NCI-H774 (cell line): ENCODE measurements around the gene PSG4.
"Not testable (repeated sequence)": the region's sequence is repeated elsewhere in the genome, so short reads cannot be mapped to it uniquely, and the experiment has no call there.

Experiments
- DNase-seq: peaks from one replicate; lab custom pipeline; 2025; lab: John Stamatoyannopoulos, UW

PSG4 gene

DNA sequence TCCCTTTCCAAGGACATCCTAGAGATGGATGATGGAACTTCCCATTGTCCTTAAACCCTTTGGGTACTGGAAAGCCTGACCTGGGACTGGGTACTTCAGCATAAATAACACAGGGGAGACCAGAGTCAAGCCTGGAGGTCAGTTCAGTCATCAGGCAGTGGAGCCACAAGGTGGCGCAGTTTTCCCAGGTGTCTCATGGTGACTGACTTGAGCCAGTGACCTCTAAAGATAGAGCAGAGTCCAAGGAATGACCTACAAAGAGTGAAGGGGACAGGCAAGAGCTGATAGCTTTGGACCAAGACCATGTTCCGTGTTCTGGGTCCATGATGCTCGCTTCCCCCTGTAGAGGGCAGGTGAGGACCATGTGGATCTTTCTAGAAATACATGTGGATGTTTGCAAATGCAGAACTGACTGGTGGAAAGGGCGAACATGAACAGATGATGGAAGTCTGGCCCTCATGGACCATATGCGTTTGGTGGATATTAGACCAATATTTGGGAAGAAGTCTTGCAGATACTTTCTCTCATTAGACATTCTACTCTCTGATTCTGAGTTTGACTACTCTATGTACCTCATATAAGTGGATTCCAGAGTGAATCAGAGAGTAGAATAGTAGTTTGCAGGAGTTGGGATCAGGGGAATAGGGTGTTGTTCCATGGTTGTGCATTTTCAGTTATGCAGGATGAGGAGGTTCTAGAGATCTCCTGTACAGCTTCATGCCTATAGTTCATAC lies 6.6 kb downstream of the PSG4 start:
- DNase-seq, result not testable (repeated sequence)

DNA sequence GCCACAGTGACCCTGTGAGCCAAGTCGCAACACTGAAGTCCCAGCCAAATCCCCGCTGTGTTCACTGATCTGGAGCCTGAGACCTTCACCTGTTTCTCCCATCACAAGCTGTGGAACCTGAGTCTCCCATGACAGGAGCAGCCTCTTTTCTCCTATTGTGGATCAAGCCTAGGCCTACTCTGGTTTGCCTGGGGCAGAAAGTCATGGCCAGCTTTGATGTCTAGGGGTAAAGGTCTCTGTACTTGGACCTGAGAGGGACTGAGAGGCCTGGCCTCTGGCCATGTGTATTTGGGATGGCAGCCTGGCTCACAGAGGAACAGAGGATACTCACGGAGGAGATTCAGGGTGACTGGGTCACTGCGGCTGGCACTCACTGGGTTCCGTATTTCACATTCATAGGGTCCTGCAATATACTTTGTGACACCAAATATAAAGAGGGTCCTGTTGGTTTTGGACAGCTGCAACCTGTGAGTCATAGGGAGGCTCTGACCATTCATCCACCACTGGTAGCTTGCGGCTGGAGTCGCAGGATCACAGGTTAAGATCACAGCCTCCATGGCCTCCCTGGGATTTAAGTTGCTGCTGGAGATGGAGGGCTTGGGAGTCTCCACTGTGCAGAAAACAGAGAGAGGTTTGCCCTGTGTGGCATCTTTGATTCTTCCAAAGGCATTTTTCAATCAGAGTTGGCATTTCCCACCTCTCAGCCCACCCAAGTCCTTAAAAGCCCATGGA lies 7.6 kb downstream of the PSG4 start:
- DNase-seq, result not testable (repeated sequence)

DNA sequence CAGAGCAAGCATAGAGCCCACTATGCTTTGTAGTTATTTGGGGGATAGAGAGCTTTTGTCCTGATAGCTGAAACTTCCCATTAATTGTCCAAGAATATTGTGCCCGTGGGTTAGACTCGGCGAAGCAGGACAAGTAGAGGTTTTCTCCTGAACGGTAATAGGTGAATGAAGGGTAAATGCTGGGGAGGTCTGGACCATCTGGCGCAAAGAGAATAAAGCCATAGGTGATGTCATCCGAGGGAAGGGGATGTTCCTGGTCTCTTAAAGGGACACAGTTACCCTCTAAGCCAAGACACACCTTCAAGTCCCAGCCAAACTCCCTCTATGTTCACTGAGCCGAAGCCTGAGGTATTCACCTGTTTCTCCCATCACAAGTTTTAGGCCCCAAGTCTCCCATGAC lies 11.0 kb downstream of the PSG4 start:
- DNase-seq, result not testable (repeated sequence)

DNA sequence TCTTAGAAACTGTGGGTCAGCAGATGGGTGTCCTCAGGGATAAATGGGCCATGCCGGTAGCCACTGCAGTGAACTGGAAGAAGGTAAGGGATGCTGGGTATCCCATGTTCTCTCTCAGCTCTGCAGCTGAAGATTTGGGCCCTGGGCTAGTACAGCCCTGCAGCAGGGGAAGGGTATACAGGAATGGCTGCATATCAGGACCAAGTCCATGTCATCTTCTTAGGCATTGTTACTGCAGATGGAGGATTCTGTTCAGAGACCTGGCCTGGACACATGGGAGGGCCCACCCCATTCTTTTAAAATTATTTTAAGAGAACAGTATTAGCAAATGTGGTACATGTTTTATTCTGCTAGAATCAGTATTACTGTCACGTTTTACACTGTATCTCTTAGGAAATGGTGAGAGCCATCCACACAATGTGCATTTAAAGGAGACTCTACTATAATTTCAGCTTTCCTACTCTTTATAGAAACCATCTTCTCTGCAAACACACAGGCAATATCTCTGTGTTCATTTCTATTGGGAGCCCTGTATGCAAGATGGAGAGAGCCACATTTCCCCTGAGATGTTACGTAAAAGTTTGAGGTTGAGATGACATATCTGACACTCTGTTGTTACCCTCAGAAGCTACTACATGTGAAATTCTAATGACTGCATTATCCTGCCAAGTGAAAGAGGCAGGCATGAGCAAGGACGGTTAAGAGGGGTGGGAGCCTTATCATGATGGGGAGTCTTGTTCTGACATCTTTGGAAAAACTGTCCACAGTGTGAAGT lies 12.9 kb downstream of the PSG4 start:
- DNase-seq, result not testable (repeated sequence)

DNA sequence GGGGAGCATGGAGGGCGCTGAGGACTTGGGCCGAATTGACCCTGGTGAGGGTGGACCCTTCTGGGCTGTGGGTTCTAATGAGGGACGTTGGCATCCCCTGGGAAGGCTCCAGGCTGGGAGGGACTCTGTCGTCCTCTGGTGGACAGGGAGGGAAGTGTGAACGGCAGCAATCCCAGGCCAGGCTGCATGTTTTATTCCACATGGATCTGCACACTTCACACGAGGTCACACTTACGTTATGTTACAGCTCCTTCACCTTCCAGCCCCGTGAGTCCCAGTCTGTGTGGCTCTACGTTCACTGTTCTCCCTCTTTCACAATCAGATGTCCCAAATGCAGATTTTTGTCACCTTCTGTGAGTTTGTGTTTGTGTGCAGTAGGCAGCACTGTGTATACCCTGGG lies 17.3 kb downstream of the PSG4 start:
- not testable (repeated sequence) for DNase-seq

DNA sequence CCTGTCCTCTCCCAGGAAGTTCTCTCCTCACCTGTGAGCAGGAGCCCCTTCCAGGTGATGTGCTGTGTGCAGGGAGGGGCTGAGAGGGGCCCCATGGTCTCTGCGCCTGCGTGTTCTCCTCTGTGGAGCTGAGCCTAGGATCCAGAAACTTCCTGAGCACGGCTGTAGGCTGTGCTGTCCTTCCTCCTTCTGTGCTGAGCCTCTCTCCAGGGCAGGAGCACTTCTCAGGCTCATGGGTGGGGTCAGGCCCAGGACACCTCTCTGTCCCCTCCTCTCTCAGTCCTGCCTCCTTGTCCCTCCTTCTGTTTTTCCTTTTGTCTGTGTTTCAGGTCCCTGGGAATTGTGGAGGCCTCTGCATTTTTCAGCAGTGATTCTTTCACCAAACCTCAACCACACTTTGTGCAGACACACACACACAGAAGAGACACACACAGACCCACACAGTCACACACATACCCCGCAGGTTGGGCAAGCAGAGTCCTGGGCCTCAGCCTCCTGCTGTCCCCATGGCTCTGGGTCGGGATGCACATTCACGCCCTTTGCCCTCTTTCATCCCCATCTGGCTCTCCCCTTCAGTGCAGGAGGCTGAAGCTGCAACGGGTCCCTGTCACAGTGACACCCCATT lies 19.0 kb downstream of the PSG4 start, which contains the start of gene PSG5:
TSS of gene PSG5 (minus strand) at position 226 of the 625 bp plus-strand sequence. CDS start at position 95, 131 bp downstream.
- not testable (repeated sequence) for DNase-seq

DNA sequence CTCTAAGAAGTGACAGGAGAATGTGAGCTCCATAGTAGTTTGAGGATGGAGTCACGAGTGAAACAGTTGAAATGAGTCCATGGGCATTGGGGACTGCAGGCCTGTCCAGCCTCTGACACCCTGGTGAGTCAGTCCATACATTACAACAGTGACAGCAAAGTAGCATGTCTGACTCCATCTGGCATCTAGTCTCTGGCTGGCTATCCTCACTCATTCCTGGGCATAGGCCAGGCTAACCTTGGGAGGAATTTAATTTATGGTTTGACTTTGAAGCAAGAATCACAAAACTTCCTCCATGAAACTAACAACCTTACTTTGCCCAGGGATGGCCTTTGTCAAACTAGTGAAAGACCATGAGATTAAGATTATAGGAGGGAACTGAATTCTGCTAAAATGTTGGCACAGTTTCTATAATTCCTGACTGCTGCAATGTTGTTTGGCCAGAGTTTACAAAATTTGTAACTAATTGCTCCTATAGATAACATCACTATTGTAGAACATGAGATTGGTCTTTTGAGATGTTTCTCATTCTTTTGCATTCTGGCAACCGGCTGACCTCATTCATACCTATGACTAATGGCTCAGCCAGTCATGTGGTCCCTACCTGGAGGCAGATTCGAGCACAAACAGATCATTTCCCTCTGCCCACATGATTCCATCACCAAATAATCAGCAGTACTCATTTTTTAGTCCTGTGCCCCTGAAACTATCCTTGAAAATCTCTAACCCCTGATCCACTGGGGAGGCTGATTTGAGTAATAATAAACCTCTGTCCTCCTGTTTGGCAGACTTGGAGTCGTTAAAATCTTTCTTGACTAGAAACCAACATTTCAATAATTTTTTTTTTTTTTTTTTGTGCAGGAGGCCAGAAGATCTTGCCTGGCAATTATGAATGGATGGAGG lies 23.3 kb downstream of the PSG4 start:
- not testable (repeated sequence) for DNase-seq

DNA sequence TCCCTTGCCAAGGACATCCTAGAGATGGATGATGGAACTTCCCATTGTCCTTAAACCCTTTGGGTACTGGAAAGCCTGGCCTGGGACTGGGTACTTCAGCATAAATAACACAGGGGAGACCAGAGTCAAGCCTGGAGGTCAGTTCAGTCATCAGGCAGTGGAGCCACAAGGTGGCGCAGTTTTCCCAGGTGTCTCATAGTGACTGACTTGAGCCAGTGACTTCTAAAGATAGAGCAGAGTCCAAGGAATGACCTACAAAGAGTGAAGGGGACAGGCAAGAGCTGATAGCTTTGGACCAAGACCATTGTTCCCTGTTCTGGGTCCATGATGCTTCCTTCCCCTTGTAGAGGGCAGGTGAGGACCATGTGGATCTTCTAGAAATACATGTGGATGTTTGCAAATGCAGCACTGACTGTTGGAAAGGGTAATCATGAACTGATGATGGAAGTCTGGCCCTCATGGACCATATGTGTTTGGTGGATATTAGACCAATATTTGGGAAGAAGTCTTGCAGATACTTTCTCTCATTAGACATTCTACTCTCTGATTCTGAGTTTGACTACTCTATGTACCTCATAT lies 25.8 kb downstream of the PSG4 start:
- DNase-seq, result not testable (repeated sequence)

DNA sequence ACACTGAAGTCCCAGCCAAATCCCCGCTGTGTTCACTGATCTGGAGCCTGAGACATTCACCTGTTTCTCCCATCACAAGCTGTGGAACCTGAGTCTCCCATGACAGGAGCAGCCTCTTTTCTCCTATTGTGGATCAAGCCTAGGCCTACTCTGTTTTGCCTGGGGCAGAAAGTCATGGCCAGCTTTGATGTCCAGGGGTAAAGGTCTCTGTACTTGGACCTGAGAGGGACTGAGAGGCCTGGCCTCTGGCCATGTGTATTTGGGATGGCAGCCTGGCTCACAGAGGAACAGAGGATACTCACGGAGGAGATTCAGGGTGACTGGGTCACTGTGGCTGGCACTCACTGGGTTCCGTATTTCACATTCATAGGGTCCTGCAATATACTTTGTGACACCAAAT lies 26.9 kb downstream of the PSG4 start:
- DNase-seq, result not testable (repeated sequence)

DNA sequence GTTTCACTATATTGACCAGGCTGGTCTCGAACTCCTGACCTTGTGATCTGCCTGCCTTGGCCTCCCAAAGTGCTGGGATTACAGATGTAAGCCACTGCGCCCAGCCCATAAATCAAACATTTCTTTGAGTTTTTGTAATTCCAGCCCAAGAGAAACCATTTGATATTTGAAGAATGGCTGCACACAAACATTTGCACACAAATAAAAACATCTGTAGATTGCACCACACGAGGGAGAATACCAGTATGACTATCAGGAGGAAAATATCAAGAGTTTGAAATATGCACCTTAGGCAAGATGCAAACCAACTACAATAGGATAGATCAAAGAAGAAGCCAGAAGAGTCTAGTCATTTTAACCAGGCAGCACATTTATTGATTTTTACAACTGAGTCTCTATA lies 39.5 kb downstream of the PSG4 start:
- not testable (repeated sequence) for DNase-seq

DNA sequence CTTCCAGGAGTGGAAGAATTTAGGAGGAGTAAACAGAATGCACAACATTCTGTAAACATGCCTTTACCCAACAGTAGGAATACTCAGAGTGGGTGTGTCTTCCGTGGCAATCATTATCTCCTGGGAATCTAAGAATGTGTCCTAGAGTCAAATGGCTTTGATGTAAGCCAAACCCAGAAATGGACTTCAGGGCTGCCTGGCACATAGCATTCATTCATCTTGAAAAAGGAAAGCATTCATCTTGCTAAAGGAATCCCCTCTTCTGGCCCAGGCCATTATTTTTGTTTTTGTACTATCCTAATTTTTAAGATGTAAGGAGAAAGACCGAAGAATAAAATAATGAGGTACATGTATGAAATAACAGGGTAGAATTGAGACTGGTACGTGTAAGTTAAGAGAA lies 42.3 kb downstream of the PSG4 start:
- DNase-seq, result not testable (repeated sequence)

DNA sequence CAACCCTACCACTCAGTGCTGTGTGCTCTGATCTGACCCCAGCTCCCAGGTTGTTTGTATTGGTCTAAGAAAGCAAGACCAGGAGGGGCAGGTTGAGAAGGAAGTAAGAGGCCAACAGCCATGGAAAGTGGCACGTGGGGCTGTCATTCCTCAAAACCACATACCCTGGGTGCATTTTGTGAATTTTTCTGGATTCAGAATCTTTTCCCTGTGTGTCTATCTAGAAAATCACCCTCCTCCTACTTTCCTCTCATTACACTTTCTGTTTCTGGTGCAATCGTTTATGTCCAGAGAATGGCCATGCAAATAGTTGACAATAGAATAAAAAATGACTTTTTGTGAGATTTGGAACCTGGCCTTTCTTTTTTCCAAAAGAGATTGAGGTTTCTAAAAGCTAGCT lies 43.2 kb downstream of the PSG4 start:
- DNase-seq, result not testable (repeated sequence)

DNA sequence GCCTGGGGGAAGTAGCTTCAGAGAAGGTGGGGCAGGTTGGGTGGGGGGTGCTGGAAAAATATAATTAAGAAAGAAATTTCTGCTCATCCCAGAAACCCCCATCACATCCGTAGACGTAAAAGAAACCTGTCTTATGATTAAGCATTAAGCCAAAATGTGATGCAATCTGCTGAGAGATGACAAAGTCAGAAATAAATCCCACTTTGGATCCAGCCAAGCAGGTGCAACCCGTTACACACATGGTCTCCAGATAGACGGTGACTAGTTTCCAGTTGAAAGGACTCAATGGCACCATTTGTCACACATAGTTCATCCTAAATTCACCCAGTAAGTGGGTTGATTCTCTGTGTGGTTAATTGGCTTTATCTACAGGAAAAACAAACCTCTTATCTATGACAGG lies 53.2 kb downstream of the PSG4 start:
- DNase-seq, result no peak

DNA sequence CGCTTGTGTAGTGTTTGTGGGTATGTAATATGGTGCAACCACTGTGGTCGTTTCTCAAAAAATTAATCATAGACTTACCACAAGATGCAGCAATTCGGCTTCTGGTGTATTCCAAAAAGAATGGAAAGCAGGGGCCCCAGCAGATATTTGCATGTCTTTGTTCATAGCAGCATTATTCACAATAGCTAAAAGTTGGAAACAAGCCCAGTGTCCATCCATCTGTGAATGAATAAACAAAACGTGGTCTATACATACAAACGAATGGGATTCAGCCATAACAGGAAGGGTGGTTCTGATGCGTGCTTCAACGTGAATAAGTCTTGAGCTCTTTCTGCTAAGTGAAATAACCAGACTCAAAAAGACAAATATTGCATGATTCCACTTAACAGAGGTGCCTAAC lies 55.6 kb downstream of the PSG4 start:
- peak; percentile 85 for DNase-seq

DNA sequence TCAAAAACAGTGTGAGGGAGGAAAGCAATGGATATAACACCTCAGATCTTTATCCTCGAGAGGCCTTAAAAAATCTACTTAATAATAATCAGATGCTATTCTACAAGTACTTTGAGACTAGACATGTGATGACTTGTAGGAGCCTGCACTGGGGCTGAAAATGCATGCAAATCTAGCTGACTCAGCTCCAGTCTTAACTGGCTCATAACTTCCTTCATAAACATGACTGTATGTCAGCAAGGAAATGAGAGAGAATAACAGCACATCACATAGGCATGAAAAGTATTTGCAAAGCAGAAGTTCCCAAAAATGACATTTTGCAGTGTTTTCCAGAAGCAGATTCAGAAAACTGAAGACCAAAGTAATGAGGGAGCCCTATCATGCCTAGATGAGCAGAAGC lies 57.2 kb downstream of the PSG4 start:
- DNase-seq, result no peak
